ENCODE data around the gene SLC2A13. TPM values are rescaled to one million over a fixed set of nuclear protein-coding genes. Genes with fewer than 3 reads are reported as not detected.
A peak's percentile ranks its signal among the peaks of the same experiment; 100 is the strongest.

Gene SLC2A13
- total RNA-seq, 4 donors from 2014 or later = 20.5 to 35.1 (median 21.9) TPM

GRCh38 chr12:40075458-40075857 is 30.4 kb downstream of the SLC2A13 start:
- H3K4me1 ChIP-seq = no peaks in the 10 kb centered on the region
- H3K36me3 ChIP-seq = no peaks in the 10 kb centered on the region
- H3K4me3 ChIP-seq = no peak overlapping the region
- H3K9me3 ChIP-seq = peaks cover 0 to 26% (median 1%) of the 10 kb centered on the region in 4 donors
- H3K27ac ChIP-seq = no peak overlapping the region
- H3K27me3 ChIP-seq = no peaks in the 10 kb centered on the region
- DNase-seq (ENCODE audit: low spot score in 2 of 2) = no peak
- TF ChIP-seq EP300 (IDR thresholded peaks at IDR 0.05) (no peak), POLR2A (IDR thresholded peaks at IDR 0.05) (no peak), CTCF (IDR thresholded peaks at IDR 0.05) (no peak)

- Histone ChIP-seq H3K36me3 (no peaks in the 10 kb centered on the region), H3K27me3 (no peaks in the 10 kb centered on the region), H3K4me1 (no peaks in the 10 kb centered on the region), H3K9me3 (no peaks in the 10 kb centered on the region), H3K27ac (no peak overlapping the region), H3K4me3 (no peak overlapping the region)
- no peak for DNase-seq (ENCODE audit: low spot score in 2 of 2)
- 87% methylated on average over 2 of the region's 2 CpGs for WGBS, 2 donors
- TF ChIP-seq POLR2A (IDR thresholded peaks at IDR 0.05) = no peak
Measured at GRCh38 chr12:40068416-40068815, 37.5 kb downstream of the SLC2A13 start.

GRCh38 chr12:40065636-40066035 is 40.2 kb downstream of the SLC2A13 start:
- H3K27ac ChIP-seq = no peak overlapping the region
- H3K4me1 ChIP-seq = peaks cover 0 to 3% (median 0%) of the 10 kb centered on the region in 4 donors
- H3K27me3 ChIP-seq = no peaks in the 10 kb centered on the region
- no peak for TF ChIP-seq CTCF (IDR thresholded peaks at IDR 0.05)
- TF ChIP-seq EP300 (IDR thresholded peaks at IDR 0.05) = no peak
- no peak for TF ChIP-seq POLR2A (IDR thresholded peaks at IDR 0.05)
- H3K36me3 ChIP-seq = no peaks in the 10 kb centered on the region
- no peaks in the 10 kb centered on the region for H3K9me3 ChIP-seq
- H3K4me3 ChIP-seq = no peak overlapping the region
- 12 to 34% methylated on average over 1 of the region's 1 CpG for WGBS, 2 donors
- DNase-seq (ENCODE audit: low spot score in 2 of 2) = no peak

GRCh38 chr12:40063414-40063813 is 42.5 kb downstream of the SLC2A13 start:
- H3K27me3 ChIP-seq = no peaks in the 10 kb centered on the region
- no peaks in the 10 kb centered on the region for H3K9me3 ChIP-seq
- H3K4me3 ChIP-seq = no peak overlapping the region
- no peaks in the 10 kb centered on the region for H3K36me3 ChIP-seq
- no peak for TF ChIP-seq POLR2A (IDR thresholded peaks at IDR 0.05)
- no peak for TF ChIP-seq EP300 (IDR thresholded peaks at IDR 0.05)
- TF ChIP-seq CTCF (IDR thresholded peaks at IDR 0.05) = no peak
- no peak for DNase-seq (ENCODE audit: low spot score in 2 of 2)
- H3K4me1 ChIP-seq = peaks cover 0 to 3% (median 0%) of the 10 kb centered on the region in 4 donors
- WGBS, 2 donors = 40 to 49% methylated on average over 5 of the region's 5 CpGs
- no peak overlapping the region for H3K27ac ChIP-seq

GRCh38 chr12:40058721-40059190 is 47.1 kb downstream of the SLC2A13 start:
- TF ChIP-seq EP300 (IDR thresholded peaks at IDR 0.05) = no peak
- TF ChIP-seq POLR2A (IDR thresholded peaks at IDR 0.05) = no peak
- TF ChIP-seq CTCF (IDR thresholded peaks at IDR 0.05) = no peak
- H3K4me3 ChIP-seq = no peak overlapping the region
- DNase-seq (ENCODE audit: low spot score in 2 of 2) = no peak
- WGBS, 2 donors = 58 to 75% methylated on average over 3 of the region's 3 CpGs
- H3K4me1 ChIP-seq = peaks cover 0 to 19% (median 4%) of the 10 kb centered on the region in 4 donors
- no peaks in the 10 kb centered on the region for H3K9me3 ChIP-seq
- H3K27ac ChIP-seq = peak overlapping the region in 1 of 4 donors; percentile 17
- no peaks in the 10 kb centered on the region for H3K36me3 ChIP-seq
- no peaks in the 10 kb centered on the region for H3K27me3 ChIP-seq

- Histone ChIP-seq H3K9me3 (no peaks in the 10 kb centered on the region), H3K27me3 (no peaks in the 10 kb centered on the region), H3K4me1 (peaks cover 0 to 19% (median 2%) of the 10 kb centered on the region in 4 donors), H3K36me3 (no peaks in the 10 kb centered on the region), H3K4me3 (no peak overlapping the region), H3K27ac (no peak overlapping the region)
- 90 to 93% methylated on average over 1 of the region's 1 CpG for WGBS, 2 donors
- no peak for TF ChIP-seq POLR2A (IDR thresholded peaks at IDR 0.05)
- TF ChIP-seq EP300 (IDR thresholded peaks at IDR 0.05) = no peak
- TF ChIP-seq CTCF (IDR thresholded peaks at IDR 0.05) = no peak
- DNase-seq (ENCODE audit: low spot score in 2 of 2) = no peak
Measured at GRCh38 chr12:40056373-40056772, 49.5 kb downstream of the SLC2A13 start.

Data from tibial nerve (tissue), 4 donors.